ENCODE results near the gene C1QTNF2. TPM values are rescaled to one million over a fixed set of nuclear protein-coding genes. Genes with fewer than 3 reads are reported as not detected.
A peak's percentile ranks its signal among the peaks of the same experiment; 100 is the strongest.

Gene C1QTNF2
- total RNA-seq, 2 experiments from 2014 or later = not detected

GRCh38 chr5:160390787-160391696, 20.6 kb upstream of the C1QTNF2 start:
- CTCF ChIA-PET = interaction anchor here (0.6 to 2.7 kb wide), 18 partner anchors 9 to 1621 kb away, joined by 3 to 14 read pairs (median 5); partner anchors contain the start of genes FAM200C and TTC1
- peak; percentile 56 for TF ChIP-seq CTCF (IDR thresholded peaks at IDR 0.05)
- intact Hi-C loops (cut with micrococcal nuclease) = no loop called here
- peaks cover 6% of the 10 kb centered on the region for H3K36me3 Mint-ChIP-seq (ENCODE audit: low read depth)
- H3K9me3 Mint-ChIP-seq = peaks cover 10% of the 10 kb centered on the region
- ATAC-seq (no peak), DNase-seq (no peak)
- POLR2A ChIA-PET = no interaction called here
- no peaks in the 10 kb centered on the region for H3K4me1 Mint-ChIP-seq (ENCODE audit: low read depth)
- no peak overlapping the region for H3K27ac Mint-ChIP-seq
- H3K27me3 Mint-ChIP-seq = no peaks in the 10 kb centered on the region
- no peak overlapping the region for H3K4me3 Mint-ChIP-seq

DNA sequence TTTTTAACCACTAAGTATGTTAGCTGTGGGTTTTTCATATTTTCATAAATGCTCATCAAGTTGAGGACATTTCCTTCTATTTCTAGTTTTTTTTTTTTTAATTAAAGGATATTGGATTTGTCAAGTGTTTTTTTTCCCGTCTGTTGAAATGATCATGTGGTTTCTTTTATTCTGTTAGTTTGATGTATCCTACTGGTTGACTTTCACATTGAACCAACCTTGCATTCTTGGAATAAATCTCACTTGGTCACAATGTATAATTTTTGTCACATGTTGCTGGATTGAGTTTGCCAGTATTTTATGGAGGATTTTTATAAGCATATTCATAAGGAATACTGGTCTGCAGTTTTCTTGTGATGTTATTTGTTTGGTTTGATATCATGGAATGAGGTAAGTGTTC, 17.0 kb upstream of the C1QTNF2 start:
- POLR2A ChIA-PET = no interaction called here
- H3K4me3 Mint-ChIP-seq = no peak overlapping the region
- no peak for TF ChIP-seq CTCF (IDR thresholded peaks at IDR 0.05)
- H3K9me3 Mint-ChIP-seq = peaks cover 10% of the 10 kb centered on the region
- no peak overlapping the region for H3K27ac Mint-ChIP-seq
- DNase-seq (no peak), ATAC-seq (no peak)
- peaks cover 6% of the 10 kb centered on the region for H3K36me3 Mint-ChIP-seq (ENCODE audit: low read depth)
- no peaks in the 10 kb centered on the region for H3K27me3 Mint-ChIP-seq
- CTCF ChIA-PET = no interaction called here
- no peaks in the 10 kb centered on the region for H3K4me1 Mint-ChIP-seq (ENCODE audit: low read depth)
- intact Hi-C loops (cut with micrococcal nuclease) = no loop called here

- no peaks in the 10 kb centered on the region for H3K27me3 Mint-ChIP-seq
- intact Hi-C loops (cut with micrococcal nuclease) = no loop called here
- H3K9me3 Mint-ChIP-seq = peaks cover 10% of the 10 kb centered on the region
- H3K4me3 Mint-ChIP-seq = no peak overlapping the region
- DNase-seq (no peak), ATAC-seq (no peak)
- H3K27ac Mint-ChIP-seq = no peak overlapping the region
- CTCF ChIA-PET = no interaction called here
- no peak for TF ChIP-seq CTCF (IDR thresholded peaks at IDR 0.05)
- no peaks in the 10 kb centered on the region for H3K4me1 Mint-ChIP-seq (ENCODE audit: low read depth)
- H3K36me3 Mint-ChIP-seq (ENCODE audit: low read depth) = peaks cover 6% of the 10 kb centered on the region
- POLR2A ChIA-PET = no interaction called here
Observed at GRCh38 chr5:160385496-160385895, 15.1 kb upstream of the C1QTNF2 start.

GRCh38 chr5:160384681-160385080, 14.3 kb upstream of the C1QTNF2 start:
- no peaks in the 10 kb centered on the region for H3K4me1 Mint-ChIP-seq (ENCODE audit: low read depth)
- DNase-seq (no peak), ATAC-seq (no peak)
- H3K9me3 Mint-ChIP-seq = peaks cover 10% of the 10 kb centered on the region
- intact Hi-C loops (cut with micrococcal nuclease) = no loop called here
- H3K36me3 Mint-ChIP-seq (ENCODE audit: low read depth) = peaks cover 6% of the 10 kb centered on the region
- no peaks in the 10 kb centered on the region for H3K27me3 Mint-ChIP-seq
- H3K4me3 Mint-ChIP-seq = no peak overlapping the region
- CTCF ChIA-PET = no interaction called here
- POLR2A ChIA-PET = no interaction called here
- TF ChIP-seq CTCF (IDR thresholded peaks at IDR 0.05) = no peak
- no peak overlapping the region for H3K27ac Mint-ChIP-seq

DNA sequence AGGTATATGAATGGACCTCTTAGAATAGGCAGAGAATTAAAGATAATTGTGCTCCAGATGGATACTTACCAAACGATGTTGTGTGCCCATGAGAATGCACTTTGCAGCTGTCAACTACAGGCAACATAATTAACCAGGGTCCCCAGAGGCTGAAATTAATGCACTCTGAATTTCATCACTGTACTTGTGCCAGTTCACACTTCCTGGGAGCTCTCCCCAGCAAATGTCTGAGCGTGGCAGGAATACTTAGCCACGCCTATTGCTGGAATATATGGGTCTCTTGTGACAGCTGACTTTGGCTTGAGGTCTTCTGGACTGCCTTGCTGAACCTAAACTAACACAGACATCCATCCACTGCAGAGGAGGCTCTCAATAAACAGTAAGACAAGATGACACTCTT, 11.9 kb upstream of the C1QTNF2 start:
- ATAC-seq (no peak), DNase-seq (no peak)
- Mint-ChIP-seq H3K27ac (no peak overlapping the region), H3K4me1 (ENCODE audit: low read depth) (no peaks in the 10 kb centered on the region), H3K36me3 (ENCODE audit: low read depth) (no peaks in the 10 kb centered on the region), H3K27me3 (peaks cover 5% of the 10 kb centered on the region), H3K9me3 (peaks cover 2% of the 10 kb centered on the region), H3K4me3 (no peak overlapping the region)
- CTCF ChIA-PET = interaction anchor here (0.9 kb wide), 1 partner anchor 9 kb away, joined by 4 read pairs; no protein-coding TSS in a partner anchor
- POLR2A ChIA-PET = no interaction called here
- TF ChIP-seq CTCF (IDR thresholded peaks at IDR 0.05) = no peak
- intact Hi-C loops (cut with micrococcal nuclease) = no loop called here
